ENCODE measurements around the gene SMYD3. TPM values are rescaled to one million over a fixed set of nuclear protein-coding genes. Genes with fewer than 3 reads are reported as not detected.

Gene SMYD3
- total and polyA plus RNA-seq, 2 donors (not counting 3 experiments of a cell fraction or from before 2014, with no cell fraction given), result 16.0 to 32.1 TPM

DNA sequence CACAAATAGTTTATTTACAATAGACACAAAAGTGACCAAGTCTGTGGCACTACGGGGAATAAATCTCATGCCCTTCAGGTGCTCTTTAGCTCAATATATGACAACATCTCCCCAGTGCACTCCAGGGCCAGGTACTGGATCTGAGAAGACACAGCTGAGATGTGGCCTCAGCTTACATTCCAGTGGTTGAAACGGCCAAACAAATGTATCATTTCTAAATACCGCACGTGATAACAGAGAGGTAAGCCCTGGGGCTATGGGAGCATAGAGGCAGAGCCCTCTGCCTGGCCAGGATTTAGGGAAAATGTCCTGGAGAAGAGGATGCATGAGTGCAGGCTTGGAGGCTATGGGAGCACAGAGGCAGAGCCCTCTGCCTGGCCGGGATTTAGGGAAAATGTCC lies 630.5 kb downstream of the SMYD3 start:
- no peak overlapping the region for H3K4me3 ChIP-seq (replicated peaks in 1 of 3; ENCODE audit: insufficient read depth in 1 of 3, low read depth in 1 of 3, low read length in 3 of 3)
- dilution Hi-C loops (cut with MboI; ENCODE audit: extremely low pct_ligation_motif_present, low sequenced_read_pairs) (no loop called here), intact Hi-C loops (cut with micrococcal nuclease) (loop anchor here (5.0 kb wide), 3 partner anchors 76 to 1461 kb away; no protein-coding TSS in a partner anchor)
- DNase-seq (ENCODE audit: low read depth, low spot score) (no peak), FAIRE-seq (no peak)
- no peaks in the 10 kb centered on the region for H3K36me3 ChIP-seq (ENCODE audit: control insufficient read depth in 2 of 2, extremely low read depth in 1 of 2, insufficient read depth in 2 of 2, low read length in 2 of 2)
- TF ChIP-seq EZH2 (IDR thresholded peaks at IDR 0.05; ENCODE audit: borderline replicate concordance, low read depth, low read length, severe bottlenecking), result no peak
- TF ChIP-seq POLR2A (IDR thresholded peaks at IDR 0.05; ENCODE audit: low read depth, low read length), result no peak
- TF ChIP-seq CTCF (IDR thresholded peaks at IDR 0.05; ENCODE audit: extremely low read depth in 1 of 2, insufficient read depth in 1 of 2, low read depth in 1 of 2, low read length in 2 of 2), result no peak
- no peak for TF ChIP-seq MAX (IDR thresholded peaks at IDR 0.05; ENCODE audit: insufficient read depth, insufficient read length)
- TF ChIP-seq POLR2AphosphoS5 (IDR thresholded peaks at IDR 0.05; ENCODE audit: insufficient read depth, low read depth, low read length), result no peak
- no peak for TF ChIP-seq FOS (IDR thresholded peaks at IDR 0.05; ENCODE audit: borderline replicate concordance, insufficient read depth, low read length)
- TF ChIP-seq MYC (IDR thresholded peaks at IDR 0.05; ENCODE audit: low read depth, low read length), result no peak
- TF ChIP-seq JUN (IDR thresholded peaks at IDR 0.05; ENCODE audit: borderline replicate concordance, insufficient read depth, insufficient read length, low read depth), result no peak
- TF ChIP-seq GATA2 (IDR thresholded peaks at IDR 0.05; ENCODE audit: insufficient read depth, insufficient read length, low read depth, low read length), result no peak
- no peak overlapping the region for H2AFZ ChIP-seq (ENCODE audit: low read depth, low read length)
- ChIA-PET POLR2A (no interaction called here), CTCF (interaction anchor here (3.4 kb wide), 1 partner anchor 12 kb away, joined by 34 read pairs; no protein-coding TSS in a partner anchor)
- H3K79me2 ChIP-seq (ENCODE audit: control insufficient read depth, insufficient read depth, low read length), result no peaks in the 10 kb centered on the region
- peaks cover 22% of the 10 kb centered on the region for H3K4me1 ChIP-seq (ENCODE audit: control insufficient read depth, extremely low read depth, insufficient read depth, low read length)
- H3K9ac ChIP-seq (replicated peaks; ENCODE audit: extremely low read depth, insufficient read depth, low read length), result no peak overlapping the region
- no peaks in the 10 kb centered on the region for H3K9me1 ChIP-seq (replicated peaks; ENCODE audit: control insufficient read depth, extremely low read depth, insufficient read depth, low read length)
- H3K27ac ChIP-seq (ENCODE audit: insufficient read depth, low read depth, low read length), result no peak overlapping the region
- BruUV-seq (replicated peaks), result no TSS peak
- H3K27me3 ChIP-seq (ENCODE audit: control insufficient read depth in 2 of 2, insufficient read depth in 2 of 2, low read length in 2 of 2), result no peaks in the 10 kb centered on the region
- no peaks in the 10 kb centered on the region for H4K20me1 ChIP-seq (replicated peaks; ENCODE audit: control insufficient read depth, extremely low read depth, insufficient read depth, low read length)
- no peaks in the 10 kb centered on the region for H3K9me3 ChIP-seq (replicated peaks; ENCODE audit: control insufficient read depth, insufficient read depth, low read length)
- no peak overlapping the region for H3K4me2 ChIP-seq (ENCODE audit: insufficient read depth, low read length)
